Stimulated activated CD4-positive, alpha-beta T cell treated with anti-CD3 and anti-CD28 coated beads, Interleukin-4, amount 100 ng/mL, for 48 hours (primary cell): ENCODE measurements around the gene OR14J1.
"Not testable (repeated sequence)": the region's sequence is repeated elsewhere in the genome, so short reads cannot be mapped to it uniquely, and the experiment has no call there.

Source experiments
- DNase-seq, 2 donors: peaks; one replicate each; pipeline ENCODE4 v3.0.0-alpha.2; 2020; ENCODE audit warnings: low read depth in 2 of 2

The OR14J1 gene, protein sequence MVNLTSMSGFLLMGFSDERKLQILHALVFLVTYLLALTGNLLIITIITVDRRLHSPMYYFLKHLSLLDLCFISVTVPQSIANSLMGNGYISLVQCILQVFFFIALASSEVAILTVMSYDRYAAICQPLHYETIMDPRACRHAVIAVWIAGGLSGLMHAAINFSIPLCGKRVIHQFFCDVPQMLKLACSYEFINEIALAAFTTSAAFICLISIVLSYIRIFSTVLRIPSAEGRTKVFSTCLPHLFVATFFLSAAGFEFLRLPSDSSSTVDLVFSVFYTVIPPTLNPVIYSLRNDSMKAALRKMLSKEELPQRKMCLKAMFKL

DNA sequence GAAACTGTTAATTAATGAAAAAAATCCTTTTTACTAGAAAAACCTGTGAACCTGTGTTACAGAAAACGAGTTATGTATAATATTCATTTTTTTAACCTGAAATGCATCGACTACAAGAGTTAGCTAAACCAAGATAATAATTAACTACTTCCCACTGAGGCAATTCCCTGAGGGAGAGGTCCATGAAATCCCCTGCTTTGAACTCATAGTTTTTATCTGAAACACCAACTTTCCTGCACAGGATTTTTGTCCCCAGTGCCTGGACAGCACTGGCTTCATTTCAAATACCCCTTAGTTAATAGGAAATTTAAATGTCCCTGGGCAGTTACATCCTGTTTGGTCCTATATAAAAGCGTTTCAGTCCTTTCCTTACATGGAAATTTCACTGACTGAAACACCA lies at the start of gene OR14J1:
TSS of gene OR14J1 (plus strand) at position 386 of the 400 bp plus-strand sequence. CDS start 4,989 bp downstream, outside the sequence.
- DNase-seq: no peak

DNA sequence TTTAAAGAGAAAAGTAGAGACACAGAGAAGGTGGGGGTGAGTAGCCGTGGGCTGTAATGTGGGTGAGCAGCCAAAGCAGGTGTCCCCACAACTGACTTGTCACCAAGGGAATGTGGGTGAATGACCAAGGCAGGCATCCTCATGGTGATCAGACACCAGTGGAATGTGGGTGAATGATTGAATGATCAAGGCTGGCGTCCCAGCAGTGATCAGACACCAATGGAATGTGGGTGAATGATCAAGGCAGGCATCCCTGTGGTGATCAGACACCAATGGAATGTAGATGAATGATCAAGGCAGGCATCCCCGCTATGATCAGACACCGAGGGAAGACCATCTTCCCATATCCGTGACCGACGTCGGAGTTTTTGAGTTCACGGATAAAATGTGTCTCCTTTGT lies 49.8 kb upstream of the OR14J1 start:
- DNase-seq: no peak

DNA sequence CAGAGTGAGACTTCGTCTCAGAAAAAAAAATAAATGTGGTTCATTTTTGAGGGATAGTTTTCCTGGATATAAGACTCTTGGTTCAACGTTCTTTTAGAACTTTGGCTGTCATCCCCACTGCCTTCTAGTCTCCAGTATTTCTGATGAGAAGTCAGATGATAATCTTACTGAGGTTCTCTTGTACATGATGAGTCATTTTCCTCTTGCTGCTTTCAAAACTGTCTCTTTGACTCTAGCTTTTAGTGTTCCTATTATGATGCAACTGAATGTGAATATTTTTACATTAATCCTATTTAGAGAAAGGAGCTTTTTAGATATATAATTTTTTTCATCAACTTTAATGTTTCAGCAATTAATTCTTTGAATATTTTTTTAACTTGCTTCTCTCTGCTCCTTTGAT lies 46.0 kb upstream of the OR14J1 start:
- DNase-seq: no peak

DNA sequence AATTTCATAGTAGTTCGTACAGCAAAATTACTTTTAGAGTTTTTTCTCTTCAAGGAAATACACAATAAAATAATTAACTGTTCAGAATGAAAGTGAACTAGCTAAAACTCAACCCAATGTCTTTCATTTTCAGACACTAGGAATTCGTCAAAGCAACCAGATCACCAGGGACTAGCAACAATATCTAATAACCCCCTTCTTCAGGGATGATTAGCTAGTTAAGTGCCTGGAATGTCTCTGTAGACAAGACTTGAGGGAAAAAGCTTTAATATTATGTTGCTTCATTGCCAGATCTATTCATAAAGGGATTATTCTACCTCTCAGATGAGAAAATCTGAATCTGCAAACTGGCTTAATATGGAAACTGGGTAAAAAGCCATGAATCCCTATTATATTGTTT lies 41.8 kb upstream of the OR14J1 start:
- no peak for DNase-seq

DNA sequence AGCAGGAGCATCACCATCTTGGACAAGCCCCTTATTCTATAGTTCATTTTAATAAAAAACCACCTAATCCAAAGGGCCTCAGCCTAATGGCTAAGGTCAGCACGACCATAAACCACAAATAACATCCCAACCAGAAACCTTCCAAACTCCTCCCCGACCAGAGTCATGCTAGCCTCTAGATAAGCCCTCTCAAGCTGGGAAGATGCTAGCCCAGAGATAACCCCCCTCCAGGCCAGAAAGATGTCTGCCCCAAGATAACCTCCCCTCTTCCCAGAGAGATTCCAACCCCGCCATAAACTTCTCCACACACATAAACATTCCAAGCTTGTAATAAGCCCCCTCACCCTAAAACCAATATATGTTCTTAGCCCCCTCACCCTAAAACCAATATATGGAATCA lies 38.5 kb upstream of the OR14J1 start:
- no peak for DNase-seq

DNA sequence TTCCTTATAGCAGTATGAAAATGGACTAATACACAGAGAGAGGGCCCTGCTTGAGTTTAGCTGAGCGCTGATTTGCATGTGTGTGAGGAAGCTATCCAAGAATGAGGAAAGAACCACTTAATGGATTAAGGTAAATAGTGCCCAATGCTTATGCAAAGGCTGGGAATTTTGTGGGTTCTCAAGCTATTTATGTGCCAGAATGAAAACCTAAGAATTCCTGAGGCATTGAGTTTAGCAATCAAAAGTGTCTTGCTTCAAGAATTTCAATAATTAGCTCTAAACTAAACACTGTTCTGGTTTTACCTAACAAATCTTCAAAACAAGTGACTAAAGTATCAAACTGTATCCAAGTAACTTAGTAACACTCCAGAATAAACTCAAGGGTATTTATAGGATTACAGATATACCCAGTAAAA lies 7.0 kb upstream of the OR14J1 start:
- no peak for DNase-seq

DNA sequence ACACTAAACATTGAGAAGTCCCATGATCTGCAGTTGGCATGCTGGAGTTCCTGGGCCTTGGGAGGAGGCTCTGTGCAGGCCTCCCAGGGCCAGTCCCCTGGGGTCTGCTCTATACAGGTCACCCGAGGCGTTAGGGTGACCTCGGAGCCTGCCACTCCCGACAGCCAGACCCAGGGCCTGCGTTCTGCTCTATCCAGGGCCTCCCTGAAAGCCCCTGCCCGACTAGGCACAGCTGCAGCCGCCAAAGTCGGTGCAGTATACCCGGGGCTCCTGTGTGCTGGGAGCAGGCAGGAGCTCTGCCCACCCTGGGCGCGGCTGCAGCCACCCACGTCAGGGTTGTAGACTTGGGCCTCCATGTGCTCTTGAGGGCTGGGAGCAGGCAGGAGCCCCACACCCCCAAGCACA lies 6.3 kb upstream of the OR14J1 start:
- no peak for DNase-seq

DNA sequence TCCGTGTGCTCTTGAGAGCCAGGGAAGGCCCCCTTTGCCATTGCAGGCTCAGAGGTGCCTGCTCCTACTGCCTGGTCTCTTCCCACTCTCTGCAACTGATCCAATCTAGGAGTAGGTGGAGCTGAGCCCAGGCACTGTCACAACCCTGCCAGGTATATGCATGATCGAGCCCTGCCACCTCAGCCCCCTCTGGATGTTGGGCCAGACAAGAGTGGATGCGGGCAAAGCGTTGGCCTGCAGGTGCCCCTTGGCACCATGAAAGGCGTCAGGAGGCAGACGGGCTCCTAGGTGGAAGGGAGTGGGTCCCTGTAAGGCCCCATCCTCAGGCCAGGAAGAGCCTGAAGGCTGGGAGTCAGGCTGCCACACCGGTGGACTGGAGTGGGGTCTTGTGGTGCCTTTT lies 5.9 kb upstream of the OR14J1 start:
- no peak for DNase-seq

DNA sequence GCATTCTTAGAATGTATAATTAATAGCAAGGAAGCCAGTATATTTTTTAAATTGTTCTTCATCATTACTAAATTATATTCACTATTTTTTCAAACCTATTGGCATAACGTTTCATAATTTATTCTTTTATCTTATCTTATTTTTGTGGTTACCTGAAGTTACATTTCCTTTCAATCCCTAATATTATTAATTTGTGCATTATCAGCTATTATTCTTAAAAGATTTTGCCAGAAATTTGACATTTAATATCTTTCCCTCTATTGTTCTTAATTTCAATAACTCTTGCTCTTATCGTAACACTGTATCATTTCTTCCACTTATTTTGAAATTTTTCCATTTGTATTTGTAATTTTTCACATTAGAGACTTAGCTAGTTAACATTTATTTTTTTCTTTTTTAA lies 18.4 kb downstream of the OR14J1 start:
- DNase-seq: no peak

DNA sequence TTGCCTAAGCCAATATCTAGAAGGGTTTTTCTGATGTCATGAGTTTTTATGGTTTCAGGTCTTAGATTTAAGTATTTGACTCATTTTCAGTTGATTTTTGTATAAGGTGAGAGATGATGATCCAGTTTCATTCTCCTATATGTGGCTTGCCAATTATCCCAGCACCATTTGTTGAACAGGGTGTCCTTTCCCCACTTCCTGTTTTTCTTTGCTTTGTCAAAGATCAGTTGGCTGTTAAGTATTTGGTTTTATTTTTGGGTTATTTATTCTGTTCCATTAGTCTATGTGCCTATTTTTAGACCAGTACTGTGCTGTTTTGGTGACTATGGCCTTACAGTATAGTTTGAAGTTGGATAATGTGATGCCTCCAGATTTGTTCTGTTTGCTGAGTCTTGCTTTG lies 21.8 kb downstream of the OR14J1 start:
- DNase-seq: not testable (repeated sequence)

DNA sequence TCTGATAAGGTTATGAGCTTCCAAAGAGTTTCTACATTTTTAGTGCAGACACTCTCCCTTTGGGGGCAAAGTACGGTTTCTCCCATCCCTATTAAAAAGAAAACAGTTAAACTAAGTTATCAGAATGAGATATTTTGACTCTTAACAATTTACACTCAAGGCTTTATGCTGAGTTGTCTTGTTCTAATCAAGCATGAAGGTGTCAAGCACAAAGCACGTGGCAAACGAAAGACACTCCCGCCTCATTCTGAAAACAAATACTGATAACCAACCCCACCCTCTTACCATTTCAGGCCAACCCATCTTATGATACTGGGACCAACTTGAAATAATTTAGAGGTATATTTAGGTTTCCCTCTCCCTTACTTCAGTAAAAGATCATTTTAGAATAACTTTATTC lies 24.3 kb downstream of the OR14J1 start:
- no peak for DNase-seq

DNA sequence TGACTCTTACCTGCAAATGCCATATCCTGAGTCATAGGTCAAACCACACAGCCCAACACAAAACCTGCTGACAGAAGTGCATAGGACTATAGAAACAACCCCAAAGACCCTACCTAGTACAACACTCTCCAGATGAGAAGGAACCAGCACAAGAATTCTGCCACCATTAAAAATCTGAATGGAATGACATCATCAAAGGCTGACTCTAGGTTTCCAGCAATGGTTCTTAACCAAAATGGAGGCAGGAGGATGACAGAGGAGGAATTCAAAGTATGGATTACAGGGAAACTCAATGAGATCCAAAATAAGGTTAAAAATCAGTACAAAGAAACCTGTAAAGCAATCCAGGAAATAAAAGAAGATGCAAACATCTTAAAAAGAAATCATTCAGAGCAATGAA lies 31.2 kb downstream of the OR14J1 start:
- DNase-seq: no peak

DNA sequence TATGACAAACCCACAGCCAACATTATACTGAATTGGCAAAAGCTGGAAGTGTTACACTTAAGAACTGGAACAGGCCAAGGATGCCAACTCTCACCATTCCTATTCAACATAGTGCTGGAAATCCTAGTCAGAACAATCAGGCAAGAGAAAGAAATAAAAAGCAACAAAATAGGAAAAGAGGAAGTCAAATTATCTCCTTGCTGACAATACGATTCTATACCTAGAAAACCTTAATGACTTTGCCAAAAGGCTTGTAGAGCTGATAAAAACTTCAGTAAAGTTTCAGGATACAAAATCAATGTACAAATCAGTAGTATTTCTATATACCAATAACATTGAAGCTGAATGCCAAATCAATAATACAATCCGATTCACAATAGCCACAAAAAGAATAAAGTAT lies 34.8 kb downstream of the OR14J1 start:
- no peak for DNase-seq

DNA sequence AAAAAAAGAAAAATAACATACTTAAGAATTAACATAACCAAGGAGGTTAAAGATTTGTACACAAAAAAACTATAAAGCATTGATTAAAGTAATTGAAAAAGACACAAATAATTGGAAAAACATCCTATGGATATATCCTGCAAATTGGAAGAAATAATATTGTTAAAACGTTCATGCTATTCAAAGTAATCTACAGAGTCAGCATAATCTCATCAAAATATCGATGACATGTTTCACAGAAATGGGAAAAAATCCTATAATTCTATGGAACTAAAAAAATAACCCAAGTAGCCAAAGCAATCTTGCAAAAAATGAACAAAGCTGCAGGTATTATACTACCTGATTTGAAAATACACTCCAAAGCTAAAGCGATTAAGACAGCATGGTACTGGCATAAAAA lies 43.9 kb downstream of the OR14J1 start:
- DNase-seq: no peak

DNA sequence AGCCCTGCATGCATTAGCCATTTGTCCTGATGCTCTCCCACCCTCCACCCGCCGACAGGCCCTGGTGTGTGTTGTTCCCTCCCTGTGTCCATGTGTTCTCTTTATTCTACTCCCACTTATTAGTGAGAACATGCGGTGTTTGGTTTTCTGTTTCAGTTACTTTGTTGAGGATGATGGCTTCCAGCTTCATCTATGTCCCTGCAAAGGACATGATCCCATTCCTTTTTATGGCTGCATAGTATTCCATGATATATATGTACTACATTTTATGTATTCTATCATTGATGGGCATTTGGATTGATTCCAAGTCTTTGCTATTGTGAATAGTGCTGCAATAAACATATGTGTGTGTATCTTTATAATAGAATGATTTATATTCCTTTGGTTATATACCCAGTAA lies 47.8 kb downstream of the OR14J1 start:
- not testable (repeated sequence) for DNase-seq

DNA sequence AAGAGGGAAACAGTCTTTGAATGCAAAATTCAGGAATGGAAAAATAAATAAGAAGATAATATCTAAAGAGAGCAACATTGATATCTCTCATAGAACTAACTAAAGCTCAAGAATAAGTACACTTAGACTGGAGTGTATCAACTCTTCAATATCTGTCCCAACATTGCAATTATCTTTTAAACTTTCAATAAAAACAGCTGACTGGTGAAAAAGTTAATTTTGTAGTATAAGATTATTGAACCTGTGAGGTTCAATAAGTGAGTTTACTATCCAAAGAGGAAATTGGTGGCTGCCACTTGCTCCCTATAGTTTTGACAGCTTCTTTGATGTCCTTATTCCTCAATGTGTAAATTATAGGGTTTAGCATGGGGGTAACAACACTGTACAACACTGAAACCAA lies 53.5 kb downstream of the OR14J1 start:
- no peak for DNase-seq

DNA sequence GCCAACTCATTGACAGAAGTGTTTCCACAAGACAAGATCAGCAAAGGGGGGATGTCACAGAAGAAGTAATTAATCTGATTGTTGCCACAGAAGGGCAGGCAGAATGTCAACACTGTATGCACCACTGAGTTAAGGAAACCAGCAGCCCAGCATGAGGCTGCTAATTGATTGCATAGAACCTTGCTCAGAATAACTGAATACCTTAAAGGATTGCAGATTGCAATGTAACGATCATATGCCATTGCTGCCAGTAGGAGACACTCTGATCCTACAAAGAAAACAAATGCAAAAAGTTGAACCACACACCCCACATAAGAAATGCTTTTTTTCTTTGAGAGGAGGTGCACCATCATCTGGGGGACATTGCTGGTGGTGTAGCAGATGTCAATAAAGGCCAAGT lies 54.1 kb downstream of the OR14J1 start:
- no peak for DNase-seq
